Vagina (tissue), 2 donors: ENCODE measurements around the gene RPGR.

Experiments used
- POLR2A ChIP-seq, 2 donors: fragments of 450-650 bp; IDR thresholded peaks; one replicate each; pipeline ENCODE4 v1.6.1; 2017; ENCODE audit warnings: antibody characterized with exemption in 2 of 2, mild to moderate bottlenecking in 2 of 2, moderate library complexity in 2 of 2
- POLR2AphosphoS5 ChIP-seq, 2 donors: sonication (generic); formaldehyde crosslinking; IDR thresholded peaks; one replicate each; pipeline ENCODE4 v1.9.0; 2017; ENCODE audit warnings: antibody characterized with exemption in 2 of 2, mild to moderate bottlenecking in 2 of 2, low read depth in 1 of 2; ENCODE audit not compliant: insufficient read depth in 1 of 2
- TF ChIP-seq, protein P1 (sequence below), 3 experiments: fragments of 450-650 bp in 2 of 3; fragments of 200-600 bp in 1 of 3; sonication (generic) in 1 of 3; IDR thresholded peaks; one replicate each; pipeline ENCODE4 v1.5.1; 2017 to 2019; ENCODE audit warnings: antibody characterized with exemption in 3 of 3, mild to moderate bottlenecking in 2 of 3, moderate library complexity in 2 of 3

DNA sequence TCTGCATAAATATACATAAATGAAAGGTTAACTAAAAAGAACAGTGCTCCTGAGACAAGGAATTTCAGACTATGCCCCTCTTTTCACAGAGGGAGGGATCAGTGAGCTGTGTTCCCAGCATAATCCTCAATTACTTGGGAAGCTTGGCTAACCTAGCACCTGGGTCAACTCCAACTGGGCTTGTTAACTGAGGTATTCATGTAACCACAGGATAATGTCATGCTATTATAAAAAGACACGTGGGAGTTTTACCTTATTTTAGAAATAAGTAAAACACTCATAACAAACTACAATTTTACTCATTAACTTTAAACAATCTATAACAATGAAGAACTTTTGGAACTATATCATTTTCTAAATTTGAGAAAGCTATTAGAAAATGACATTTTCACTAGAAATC lies 48.6 kb downstream of the RPGR start:
- TF ChIP-seq POLR2A (IDR thresholded peaks at IDR 0.05) = no peak
- TF ChIP-seq, protein P1, sequence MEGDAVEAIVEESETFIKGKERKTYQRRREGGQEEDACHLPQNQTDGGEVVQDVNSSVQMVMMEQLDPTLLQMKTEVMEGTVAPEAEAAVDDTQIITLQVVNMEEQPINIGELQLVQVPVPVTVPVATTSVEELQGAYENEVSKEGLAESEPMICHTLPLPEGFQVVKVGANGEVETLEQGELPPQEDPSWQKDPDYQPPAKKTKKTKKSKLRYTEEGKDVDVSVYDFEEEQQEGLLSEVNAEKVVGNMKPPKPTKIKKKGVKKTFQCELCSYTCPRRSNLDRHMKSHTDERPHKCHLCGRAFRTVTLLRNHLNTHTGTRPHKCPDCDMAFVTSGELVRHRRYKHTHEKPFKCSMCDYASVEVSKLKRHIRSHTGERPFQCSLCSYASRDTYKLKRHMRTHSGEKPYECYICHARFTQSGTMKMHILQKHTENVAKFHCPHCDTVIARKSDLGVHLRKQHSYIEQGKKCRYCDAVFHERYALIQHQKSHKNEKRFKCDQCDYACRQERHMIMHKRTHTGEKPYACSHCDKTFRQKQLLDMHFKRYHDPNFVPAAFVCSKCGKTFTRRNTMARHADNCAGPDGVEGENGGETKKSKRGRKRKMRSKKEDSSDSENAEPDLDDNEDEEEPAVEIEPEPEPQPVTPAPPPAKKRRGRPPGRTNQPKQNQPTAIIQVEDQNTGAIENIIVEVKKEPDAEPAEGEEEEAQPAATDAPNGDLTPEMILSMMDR (IDR thresholded peaks at IDR 0.05) = no peak
- TF ChIP-seq POLR2AphosphoS5 (IDR thresholded peaks at IDR 0.05; ENCODE audit: insufficient read depth in 1 of 2, low read depth in 1 of 2) = no peak
